ENCODE measurements around the gene DHDH.

DHDH gene

DNA sequence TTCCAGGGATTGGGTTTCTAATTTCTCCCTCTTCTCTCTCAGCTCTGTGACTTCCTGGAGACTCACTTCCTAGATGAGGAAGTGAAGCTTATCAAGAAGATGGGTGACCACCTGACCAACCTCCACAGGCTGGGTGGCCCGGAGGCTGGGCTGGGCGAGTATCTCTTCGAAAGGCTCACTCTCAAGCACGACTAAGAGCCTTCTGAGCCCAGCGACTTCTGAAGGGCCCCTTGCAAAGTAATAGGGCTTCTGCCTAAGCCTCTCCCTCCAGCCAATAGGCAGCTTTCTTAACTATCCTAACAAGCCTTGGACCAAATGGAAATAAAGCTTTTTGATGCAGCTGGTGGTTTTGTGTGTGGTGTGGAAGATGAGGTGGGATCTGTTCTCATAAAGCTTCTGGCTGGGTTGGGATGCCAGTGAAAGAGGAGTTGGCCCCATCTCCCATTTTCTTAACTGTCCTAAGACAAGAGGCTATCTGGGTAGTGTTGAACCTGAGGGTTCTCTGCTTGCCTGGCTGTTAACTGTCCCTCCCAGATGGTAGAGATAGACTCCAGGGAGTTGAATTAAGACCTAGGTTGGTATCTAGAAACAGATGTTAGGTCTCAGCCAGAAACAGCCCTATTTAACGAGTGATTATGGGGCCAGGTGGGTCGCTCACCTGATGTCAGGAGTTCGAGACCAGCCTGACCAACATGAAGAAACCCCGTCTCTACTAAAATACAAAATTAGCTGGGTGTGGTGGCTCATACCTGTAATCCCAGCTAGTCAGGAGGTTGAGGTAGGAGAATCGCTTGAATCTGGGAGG, 33.2 kb downstream of the DHDH start:
- DNase-seq (ENCODE audit: low read depth in 2 of 2) = no peak

DNA sequence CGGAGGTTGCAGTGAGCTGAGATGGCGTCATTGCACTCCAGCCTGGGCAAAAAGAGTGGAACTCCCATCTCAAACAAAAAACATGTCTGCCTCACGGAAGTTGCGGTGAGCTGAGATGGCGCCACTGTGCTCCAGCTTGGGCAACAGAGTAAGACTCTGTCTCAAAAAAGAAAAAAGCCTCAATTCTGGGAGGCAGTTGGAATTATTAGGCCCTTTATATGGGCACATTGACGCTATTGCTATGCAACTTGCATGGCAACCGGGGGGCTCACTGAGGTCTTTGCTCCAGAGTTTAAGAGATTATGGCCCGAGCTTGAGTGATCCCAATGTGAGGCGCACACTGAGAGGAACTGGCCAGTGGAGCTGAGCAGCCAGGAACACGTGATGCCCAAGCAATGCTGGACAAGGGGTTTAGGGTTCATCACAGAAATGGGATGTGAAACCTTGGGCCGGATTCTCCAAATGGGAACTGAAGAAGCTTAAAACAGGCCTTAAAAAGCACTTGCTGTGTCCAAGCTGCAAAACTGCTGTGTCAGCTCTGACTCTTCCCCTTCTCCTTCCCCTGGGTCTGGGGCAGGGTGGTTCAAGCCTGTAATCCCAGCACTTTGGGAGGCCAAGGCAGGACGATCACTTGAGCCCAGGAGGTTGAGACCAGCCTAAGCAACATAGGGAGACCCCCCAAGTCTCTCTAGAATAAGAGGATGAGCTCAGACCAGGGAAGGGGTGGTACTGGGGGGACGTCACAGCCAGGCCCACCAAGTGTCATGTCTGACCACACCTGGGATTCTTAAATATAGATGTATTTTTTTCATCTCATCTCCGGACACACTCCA, 34.1 kb downstream of the DHDH start:
- no peak for DNase-seq (ENCODE audit: low read depth in 2 of 2)

DNA sequence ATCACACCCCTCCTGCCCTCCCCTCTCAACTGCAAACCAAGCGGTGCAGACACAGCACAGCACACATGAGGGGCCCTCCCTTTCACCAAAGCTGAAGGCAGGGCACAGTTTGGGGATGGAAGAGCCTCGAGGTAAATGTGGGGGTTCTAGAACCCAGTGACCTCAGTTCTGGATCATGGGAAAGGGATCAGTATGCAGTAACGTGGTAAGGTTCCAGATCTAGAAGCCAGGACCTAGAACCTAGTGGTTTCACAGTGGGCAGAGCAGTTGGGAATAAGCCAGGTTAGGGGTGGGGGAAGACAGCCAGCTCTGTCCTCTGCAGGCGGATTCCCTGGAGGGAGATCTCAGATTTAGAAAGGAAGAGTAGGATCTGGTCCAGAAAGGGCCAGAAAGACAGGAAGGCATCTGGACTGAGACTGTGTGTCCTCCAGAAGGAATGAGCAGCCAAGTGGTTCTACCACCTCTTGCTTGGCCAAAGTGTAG, 34.7 kb downstream of the DHDH start:
- DNase-seq (ENCODE audit: low read depth in 2 of 2) = no peak

DNA sequence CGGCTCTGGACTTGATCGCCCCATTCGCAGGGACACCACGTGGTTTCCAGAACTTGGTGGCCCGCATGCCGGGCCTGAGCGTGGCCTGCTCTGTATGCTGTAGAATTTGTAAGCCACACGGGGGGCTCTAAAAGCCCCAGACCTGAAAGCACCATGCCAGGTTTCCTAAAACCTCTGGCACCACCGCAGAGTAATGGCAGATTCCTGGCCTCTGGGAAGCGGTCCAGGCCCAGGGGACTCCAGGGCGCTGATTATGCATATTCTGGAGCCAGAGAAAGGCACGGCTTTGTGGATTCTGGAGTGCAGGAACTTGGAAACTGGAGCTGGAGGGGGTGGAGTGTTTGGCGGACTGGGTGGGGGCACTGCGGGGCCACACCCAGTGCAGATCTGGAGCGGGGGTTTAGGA, 35.3 kb downstream of the DHDH start:
- DNase-seq (ENCODE audit: low read depth in 2 of 2) = no peak

DNA sequence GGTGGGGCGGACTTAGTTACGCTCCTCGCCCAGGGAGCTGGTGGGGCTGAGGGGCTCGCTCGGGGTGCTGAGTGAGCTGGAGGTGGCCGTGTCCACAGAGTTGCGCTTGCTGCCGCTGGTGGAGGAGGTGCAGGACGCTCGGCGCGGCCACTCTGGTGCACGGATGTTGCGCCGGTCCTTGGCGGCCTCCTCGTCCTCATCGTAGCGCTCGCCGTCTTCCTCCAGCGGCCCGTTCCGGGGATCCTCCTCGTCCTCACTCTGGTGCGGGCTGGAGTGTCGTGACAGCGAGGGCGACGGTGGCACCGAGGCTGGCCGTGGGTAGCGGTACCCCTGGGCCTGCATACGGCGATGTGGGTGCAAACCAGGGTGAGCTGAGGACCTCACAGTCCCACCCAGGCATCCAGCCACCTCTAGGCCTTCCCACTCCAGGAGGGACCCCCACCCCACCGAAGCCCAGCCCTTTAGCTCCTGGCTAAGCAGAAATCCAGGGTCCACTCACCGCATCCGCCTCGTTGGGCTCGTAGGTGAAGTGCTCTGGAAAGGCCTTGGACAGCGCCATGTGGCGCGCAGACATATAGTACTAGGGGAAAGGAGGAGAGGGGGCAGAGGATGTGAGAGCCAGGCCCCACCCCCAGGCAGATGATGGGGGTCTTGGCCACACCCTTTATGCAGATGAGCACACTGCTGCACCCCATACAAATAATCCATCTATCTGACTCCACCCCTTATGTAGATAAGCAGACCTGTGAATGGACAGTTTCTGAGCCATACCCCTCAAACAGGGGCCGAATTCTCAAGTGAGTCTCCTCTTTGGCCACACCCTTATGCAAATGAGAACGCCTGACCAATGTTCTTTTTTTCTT, 36.0 kb downstream of the DHDH start:
- no peak for DNase-seq (ENCODE audit: low read depth in 2 of 2)

DNA sequence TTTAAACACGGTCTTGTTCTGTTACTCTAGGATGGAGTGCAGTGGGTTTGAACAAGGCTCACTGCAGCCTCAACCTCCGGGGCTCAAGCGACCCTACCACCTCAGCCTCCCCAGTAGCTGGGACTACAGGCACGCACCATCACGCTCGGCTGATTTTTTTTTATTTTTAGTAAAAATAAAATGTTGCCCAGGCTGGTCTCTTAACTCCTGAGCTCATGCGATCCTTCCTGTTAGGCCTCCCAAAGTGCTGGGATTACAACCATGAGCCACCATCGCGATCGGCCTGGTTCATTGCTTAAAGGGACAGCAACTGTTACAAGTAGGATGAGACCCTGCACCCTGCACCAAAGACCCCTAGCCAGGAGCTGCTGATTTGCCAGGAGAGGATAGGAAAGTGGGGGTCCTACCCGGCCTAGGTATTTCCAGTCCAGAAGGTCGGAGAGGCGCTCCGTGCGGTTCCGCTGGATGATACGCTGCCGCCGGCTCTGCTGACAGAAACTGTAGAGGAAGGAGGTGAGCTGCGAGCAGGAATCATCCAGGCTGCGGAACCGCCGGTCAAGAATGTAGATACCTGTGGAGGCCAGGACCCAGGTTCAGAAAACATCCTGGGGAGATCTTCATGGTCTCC, 36.8 kb downstream of the DHDH start:
- DNase-seq (ENCODE audit: low read depth in 2 of 2) = no peak

DNA sequence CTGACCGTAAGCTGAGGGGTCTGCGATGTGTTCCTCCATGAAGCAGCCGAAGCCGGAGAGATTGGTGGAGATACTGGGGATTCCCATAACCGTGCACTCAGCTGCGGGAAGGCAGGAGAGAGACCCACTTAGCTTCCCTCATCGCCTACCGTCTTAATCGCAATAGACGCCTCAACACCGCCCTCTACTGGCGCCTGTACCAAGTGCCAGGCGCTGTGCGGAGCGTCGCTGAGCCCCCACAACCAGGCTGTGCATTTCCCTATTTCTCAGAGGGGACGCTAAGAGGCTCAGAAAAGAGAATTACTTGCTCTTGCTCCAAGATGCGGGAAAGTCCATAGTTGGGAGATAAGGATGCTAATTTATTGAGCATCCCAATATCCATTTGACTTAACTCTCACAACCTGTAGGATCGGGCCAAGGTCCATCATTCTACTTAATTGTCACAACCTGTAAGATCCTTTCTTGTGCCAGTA, 37.5 kb downstream of the DHDH start:
- DNase-seq (ENCODE audit: low read depth in 2 of 2) = peak; percentile 62 to 70

DNA sequence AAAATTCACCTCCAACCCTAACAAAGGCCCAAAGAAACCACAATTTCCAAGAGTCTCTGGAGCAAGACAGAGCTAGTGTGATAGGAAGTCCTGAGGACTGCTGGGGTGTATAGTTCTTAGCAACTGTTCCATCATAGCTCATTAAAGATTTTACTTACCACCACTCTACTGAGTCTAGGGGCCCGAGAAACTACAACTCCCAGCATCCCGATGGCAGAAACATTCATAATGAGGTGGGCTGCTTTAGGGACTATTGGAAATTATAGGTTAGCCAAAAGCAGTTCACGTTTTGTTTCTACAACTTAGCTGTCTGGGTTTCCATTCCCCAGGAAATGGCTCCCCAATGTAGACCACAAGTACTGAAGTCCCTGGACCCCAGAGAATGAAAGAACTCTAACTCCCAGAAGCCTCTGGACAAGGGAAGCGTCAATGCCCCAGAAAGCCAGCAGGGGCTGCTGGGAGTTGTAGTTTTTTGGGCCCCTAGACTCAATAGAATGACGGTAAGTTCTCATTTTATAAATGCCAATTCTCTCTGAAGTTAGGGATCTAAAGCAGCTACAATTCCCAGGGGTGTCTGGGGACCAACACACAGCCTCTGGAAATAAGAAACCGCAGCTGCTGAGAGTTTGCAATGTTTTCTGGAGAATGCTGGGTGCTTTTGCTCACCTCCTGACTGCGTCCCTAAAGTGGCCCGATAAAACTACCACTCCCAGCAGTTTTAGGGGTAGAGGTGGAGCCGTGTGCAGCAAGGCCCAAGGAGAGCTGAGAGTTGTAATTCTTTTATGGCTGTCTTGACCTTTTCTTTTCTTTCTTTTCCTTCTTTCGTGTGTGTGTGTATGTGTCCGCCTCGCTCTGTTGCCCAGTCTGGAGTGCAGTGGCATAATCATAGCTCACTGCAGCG, 42.7 kb downstream of the DHDH start:
- no peak for DNase-seq (ENCODE audit: low read depth in 2 of 2)

DNA sequence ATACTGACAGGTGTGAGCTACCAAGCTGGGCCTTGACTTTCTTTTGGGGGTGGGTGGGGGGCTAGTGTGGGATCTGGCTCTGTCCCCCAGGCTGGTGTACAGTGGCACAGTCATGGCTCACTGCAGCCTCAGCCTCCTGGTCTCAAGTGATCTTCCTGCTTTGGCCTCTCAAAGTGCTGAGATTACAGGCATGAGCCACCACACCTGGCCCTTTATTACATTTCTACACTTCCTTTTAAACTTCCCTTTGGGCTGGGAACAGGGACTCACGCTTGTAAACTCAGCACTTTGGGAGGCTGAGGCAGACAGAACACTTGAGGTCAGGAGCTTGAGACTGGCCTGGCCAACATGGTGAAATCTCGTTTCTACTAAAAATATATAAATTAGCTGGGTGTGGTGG, 43.6 kb downstream of the DHDH start:
- DNase-seq (ENCODE audit: low read depth in 2 of 2) = no peak

DNA sequence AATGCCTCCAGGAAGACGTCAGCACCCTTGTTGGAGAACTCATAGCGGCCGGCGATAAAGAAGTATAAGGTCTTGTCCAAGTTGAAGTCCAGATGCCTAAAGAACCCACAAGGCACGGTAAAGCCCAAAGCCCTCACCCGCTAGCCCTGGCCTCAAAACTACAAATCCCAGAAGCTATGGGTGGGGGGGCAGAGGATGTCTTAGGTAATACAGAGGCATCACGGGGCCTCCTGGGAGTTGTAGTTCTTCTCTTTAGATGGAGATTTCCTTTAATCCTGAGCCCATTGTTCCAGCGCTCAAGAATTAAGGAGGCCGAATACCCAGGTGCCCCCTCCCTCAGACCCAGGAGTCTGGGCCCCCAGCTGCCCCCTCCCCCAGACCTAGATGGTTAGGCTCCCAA, 48.8 kb downstream of the DHDH start:
- DNase-seq (ENCODE audit: low read depth in 2 of 2) = no peak

DNA sequence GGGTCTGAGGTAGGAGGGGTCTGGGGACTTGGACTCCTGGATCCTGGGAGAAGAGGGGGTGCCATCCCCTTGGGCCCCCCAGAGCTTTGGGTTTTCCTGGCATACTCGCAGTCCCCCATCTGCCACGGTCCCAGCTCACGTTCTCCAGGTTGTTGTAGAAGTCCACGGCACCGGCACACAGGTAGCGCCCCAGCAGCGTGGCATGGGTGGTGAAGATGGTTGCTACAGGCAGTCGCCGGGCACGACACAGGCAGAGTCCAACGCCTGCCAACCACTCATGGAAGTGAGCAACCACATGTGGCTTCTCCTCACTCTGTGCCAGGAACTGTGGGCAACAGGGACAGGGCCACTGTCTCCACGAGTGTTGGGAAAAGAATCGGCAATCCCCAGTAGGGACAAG, 52.2 kb downstream of the DHDH start:
- DNase-seq (ENCODE audit: low read depth in 2 of 2) = no peak

DNA sequence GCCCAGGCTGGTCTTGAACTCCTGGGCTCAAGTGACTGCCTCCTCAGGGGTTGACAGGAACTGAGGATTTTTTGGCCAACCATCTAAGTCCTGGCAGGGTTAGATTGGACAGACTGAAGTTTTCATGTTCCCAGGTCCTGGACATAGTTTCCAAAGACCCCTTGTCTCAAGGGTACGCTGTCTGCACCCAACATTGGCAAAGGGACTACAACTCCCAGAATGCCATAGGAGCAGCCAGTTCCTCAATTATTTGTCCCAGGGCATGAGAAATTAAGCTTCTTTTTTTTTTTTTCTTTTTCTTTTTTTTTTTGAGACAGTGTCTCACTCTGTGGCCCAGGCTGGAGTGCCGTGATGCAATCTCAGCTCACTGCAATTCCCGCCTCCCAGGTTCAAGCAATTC, 52.7 kb downstream of the DHDH start:
- DNase-seq (ENCODE audit: low read depth in 2 of 2) = no peak

DNA sequence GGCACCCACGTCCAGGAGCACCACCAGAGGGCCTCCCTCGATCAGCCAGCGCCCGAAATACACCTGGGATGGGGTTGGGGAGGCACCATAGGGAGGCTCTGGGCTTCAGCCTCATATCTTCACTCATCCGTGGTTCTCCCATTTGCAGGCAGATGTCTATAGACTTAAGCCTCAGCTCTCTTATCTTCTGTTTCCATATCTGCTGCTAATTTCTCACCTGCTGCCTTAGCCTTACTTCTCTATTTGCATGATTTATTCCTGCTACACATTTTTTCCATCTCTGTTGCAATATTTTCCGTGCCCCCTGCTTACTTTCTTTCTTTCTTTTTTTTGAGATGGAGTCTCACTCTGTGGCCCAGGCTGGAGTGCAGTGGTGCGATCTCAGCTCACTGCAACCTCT, 53.8 kb downstream of the DHDH start:
- DNase-seq (ENCODE audit: low read depth in 2 of 2) = no peak

DNA sequence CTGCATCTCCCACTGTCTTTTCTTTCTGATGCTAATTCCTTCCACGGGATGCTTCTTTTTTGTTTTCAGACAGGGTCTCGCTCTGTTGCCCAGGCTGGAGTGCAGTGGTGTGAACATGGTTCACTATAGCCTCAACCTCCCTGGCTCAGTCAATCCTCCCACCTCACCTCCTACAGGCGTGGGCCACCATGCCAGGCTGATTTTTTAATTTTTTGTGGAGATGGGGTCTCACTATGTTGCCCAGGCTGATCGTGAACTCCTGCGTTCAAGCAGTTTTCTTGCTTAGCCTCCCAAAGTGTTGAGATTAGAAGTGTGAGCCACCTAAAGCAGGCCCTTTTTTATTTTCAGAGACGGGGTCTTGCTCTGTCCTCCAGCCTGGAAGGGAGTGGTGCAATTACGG, 54.8 kb downstream of the DHDH start:
- no peak for DNase-seq (ENCODE audit: low read depth in 2 of 2)

DNA sequence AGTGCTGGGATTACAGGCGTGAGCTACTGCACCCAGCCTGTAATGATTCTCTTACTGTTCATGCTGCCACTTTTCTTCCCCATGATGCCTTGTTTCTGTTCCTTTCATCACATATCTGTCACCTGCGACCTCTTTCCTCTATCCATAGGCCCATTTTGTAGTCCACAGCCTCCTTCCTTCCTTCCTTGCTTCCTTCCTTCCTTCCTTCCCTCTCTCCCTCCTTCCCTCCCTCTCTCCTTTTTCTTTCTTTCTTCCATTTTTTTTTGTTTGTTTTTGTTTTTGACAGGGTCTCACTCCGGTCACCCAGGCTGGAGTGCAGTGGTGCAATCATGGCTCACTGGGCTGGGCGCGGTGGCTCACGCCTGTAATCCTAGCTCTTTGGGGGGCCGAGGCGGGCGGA, 55.4 kb downstream of the DHDH start:
- no peak for DNase-seq (ENCODE audit: low read depth in 2 of 2)

DNA sequence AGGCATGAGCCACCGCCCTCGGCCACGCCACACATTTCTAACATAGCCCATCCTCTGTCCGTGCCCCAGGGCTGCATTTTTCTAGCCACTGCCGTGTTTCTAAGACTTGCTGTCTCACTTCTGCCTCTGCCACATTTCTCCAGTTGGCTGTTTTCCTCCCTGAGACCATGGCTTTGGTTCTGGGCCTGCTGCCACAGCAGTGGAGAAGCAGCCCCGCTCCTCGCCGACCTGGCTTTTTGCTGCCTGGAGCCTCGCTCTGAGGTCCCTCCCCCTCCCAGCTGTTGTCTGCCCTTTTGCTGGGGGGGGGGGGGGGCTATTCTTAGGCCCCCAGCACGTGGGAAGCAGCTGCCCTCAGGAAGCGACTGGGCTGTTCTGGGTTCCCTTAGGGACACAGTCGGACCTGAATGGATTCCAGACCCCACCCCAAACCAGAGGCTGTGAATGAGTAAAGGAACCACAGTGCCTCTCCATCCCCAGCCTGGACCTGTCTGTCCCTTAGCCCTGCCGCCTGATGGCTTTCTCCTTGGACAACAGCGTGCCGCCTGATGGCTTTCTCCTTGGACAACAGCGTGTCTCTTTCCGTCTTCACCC, 56.3 kb downstream of the DHDH start:
- no peak for DNase-seq (ENCODE audit: low read depth in 2 of 2)

DNA sequence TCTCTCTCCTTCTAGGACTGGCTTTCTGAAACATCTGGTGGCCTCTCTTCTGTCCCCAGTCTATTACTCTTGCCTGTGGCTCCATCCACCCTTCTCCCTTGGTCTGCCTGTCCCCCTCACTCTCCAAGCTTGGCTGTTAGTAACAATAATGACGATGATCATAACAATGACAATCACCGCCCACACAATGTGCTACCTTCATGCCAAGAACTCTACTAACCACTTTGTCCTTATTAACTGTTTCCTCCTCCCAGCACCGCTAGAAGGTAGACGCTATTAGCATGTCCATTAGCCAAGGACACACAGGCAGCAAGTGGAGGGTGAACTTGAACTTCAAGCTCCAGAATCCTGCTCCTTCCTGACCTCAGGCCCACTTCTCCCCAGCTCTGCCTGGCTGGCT, 56.9 kb downstream of the DHDH start:
- DNase-seq (ENCODE audit: low read depth in 2 of 2) = no peak

DNA sequence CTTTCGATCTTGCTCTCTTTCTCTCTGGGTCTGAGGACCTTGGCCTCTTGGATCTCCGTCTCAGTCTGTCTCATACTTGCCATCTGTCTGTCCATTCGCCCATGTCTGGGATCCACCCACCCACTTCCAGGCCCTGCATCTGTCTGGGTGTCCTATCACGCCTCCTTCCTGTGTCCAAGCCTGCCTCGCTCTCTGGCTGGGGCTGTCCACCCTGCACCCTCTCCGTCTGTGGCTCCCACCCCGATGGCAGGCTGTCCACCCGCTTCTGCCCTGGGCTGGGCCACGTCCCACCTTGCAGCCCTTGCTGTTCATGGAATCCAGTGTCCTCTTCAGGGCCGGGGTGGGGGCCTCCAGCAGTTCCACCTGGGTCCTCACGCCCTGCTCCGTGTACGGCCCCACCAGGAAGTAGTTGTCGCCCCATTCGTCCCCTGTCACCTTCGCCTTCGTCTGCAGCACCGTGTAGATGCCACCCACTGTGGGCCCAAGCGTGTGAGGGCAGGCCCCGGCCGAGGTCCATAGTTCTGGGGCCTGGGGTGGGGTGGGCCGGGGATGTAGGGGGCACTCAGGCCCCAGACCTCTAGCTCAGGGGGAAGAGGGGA, 57.6 kb downstream of the DHDH start:
- no peak for DNase-seq (ENCODE audit: low read depth in 2 of 2)

DNA sequence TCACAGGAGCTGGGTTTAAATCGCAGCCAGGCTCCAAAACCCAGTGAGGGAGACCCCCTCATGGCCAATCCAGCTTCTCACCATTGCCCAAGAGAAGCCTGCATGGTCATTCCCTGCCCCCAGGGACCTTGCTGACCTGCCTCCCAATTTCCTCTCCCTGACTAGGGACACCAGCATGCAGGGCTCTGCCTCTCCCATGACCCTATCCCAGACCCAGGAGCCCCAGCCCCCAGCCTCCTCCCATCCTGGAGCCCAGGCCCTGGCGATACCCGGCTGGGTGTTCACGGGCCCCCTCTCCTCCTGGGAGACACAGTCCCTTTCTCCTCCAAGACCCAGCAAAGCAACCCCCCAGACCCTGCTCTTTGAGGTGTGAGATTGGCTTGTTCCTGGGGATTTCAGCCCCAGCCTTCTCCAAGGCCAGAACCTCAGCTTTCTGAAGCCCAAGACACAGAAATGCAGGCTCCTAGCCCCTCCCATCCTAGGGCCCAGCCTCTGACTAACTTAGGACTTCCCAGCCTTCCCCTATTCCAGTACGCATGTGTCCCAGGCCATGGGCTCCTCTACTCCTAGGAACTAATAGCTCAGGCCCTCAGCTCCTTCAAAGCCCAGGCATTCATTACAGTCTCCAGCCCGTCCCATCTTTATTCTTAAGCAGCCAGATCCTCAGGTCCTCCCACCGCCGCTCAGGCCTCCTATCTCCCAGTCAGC, 58.5 kb downstream of the DHDH start:
- DNase-seq (ENCODE audit: low read depth in 2 of 2) = no peak
